Right atrium auricular region (tissue), 2 donors: ENCODE results near the gene NEK3. TPM values are rescaled to one million over a fixed set of nuclear protein-coding genes. Genes with fewer than 3 reads are reported as not detected.
"Not testable (repeated sequence)": the region's sequence is repeated elsewhere in the genome, so short reads cannot be mapped to it uniquely, and the experiment has no call there.

Source experiments
- DNase-seq: peaks from one replicate; pipeline ENCODE4 v3.0.0-alpha.2; 2019; ENCODE audit warnings: low spot score
- H3K27ac ChIP-seq, 2 donors: fragments of 200-600 bp; sonication (generic); 1 replicate in 1 of 2; 2 replicates in 1 of 2; pipeline ENCODE4 v1.5.1; 2016 to 2019
- H3K27me3 ChIP-seq, 2 donors: fragments of 200-600 bp; sonication (generic); one replicate each; pipeline versions ENCODE4 v1.5.1 to v1.6.0; 2017 to 2019
- H3K36me3 ChIP-seq: fragments of 200-600 bp; sonication (generic); one replicate; pipeline ENCODE4 v1.5.1; 2016
- H3K4me1 ChIP-seq, 2 donors: fragments of 200-600 bp; sonication (generic); one replicate each; pipeline versions ENCODE4 v1.5.1 to v1.6.0; 2017 to 2019
- H3K4me3 ChIP-seq, 2 donors: fragments of 200-600 bp; sonication (generic); 1 replicate in 1 of 2; 2 replicates in 1 of 2; pipeline ENCODE4 v1.5.1; 2017 to 2019; ENCODE audit warnings: mild to moderate bottlenecking in 1 of 2, moderate library complexity in 1 of 2
- H3K9me3 ChIP-seq, 2 donors: fragments of 200-600 bp; sonication (generic); one replicate each; pipeline ENCODE4 v1.5.1; 2019
- total RNA-seq, 2 donors: library from RNA; depleted of rRNA; stranded (reverse); fragments of >200 nt; gene quantifications; one replicate each; pipeline ENCODE4 v1.1.0, GENCODE V29; 2016
- TF ChIP-seq, protein P1 (sequence below), 2 donors: fragments of 200-600 bp; sonication (generic); IDR thresholded peaks; one replicate each; pipeline ENCODE4 v1.5.1; 2019; ENCODE audit warnings: antibody characterized with exemption in 2 of 2

The NEK3 gene
- total RNA-seq, 2 donors from 2014 or later, result 4.0 to 9.2 TPM

DNA sequence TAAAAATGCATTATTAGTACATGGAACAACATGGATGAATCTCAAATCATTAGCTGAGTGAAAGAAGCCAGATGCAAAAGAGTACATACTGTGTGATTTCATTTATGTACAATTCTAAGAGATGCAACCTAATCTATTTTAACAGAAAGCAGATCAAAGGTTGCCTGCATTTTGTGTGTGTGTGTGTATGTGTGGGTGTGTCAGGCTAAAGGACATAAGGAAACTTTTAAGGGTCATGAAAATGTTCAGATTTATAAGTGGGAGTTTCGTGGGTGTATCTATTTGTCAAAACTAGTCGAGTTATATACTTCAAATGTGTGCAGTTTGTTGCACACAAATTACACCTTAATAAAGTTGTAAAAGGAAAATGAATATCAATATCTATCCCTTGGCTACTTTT, 17.9 kb upstream of the NEK3 start:
- H3K36me3 ChIP-seq, result peaks cover 60% of the 10 kb centered on the region
- no peak overlapping the region for H3K4me3 ChIP-seq
- TF ChIP-seq, protein P1, sequence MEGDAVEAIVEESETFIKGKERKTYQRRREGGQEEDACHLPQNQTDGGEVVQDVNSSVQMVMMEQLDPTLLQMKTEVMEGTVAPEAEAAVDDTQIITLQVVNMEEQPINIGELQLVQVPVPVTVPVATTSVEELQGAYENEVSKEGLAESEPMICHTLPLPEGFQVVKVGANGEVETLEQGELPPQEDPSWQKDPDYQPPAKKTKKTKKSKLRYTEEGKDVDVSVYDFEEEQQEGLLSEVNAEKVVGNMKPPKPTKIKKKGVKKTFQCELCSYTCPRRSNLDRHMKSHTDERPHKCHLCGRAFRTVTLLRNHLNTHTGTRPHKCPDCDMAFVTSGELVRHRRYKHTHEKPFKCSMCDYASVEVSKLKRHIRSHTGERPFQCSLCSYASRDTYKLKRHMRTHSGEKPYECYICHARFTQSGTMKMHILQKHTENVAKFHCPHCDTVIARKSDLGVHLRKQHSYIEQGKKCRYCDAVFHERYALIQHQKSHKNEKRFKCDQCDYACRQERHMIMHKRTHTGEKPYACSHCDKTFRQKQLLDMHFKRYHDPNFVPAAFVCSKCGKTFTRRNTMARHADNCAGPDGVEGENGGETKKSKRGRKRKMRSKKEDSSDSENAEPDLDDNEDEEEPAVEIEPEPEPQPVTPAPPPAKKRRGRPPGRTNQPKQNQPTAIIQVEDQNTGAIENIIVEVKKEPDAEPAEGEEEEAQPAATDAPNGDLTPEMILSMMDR (IDR thresholded peaks at IDR 0.05), result no peak
- no peak for DNase-seq
- H3K27me3 ChIP-seq, result no peaks in the 10 kb centered on the region
- no peaks in the 10 kb centered on the region for H3K9me3 ChIP-seq
- H3K4me1 ChIP-seq, result peaks cover 0 to 8% of the 10 kb centered on the region in 2 donors
- H3K27ac ChIP-seq, result no peak overlapping the region

DNA sequence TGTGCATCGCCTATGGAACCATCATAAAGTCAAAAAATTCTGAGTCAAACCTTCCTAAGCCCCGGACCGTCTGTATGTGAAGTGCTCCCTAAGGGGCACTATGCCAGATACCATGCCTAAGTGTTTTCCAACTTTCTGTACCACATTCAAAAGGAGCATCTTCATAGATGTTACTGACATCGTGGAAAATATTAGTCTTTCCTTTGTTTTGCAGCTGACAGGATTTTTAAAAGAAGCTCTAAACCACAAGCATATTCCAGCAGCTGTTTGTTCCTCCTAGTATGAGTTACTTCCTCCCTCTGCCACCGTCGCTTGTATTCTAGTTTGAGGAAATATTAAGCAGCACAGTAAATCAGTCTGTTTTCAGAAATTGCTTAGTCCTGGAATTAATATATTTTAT, 14.6 kb upstream of the NEK3 start:
- not testable (repeated sequence) for DNase-seq, H3K4me3 ChIP-seq, H3K27ac ChIP-seq

DNA sequence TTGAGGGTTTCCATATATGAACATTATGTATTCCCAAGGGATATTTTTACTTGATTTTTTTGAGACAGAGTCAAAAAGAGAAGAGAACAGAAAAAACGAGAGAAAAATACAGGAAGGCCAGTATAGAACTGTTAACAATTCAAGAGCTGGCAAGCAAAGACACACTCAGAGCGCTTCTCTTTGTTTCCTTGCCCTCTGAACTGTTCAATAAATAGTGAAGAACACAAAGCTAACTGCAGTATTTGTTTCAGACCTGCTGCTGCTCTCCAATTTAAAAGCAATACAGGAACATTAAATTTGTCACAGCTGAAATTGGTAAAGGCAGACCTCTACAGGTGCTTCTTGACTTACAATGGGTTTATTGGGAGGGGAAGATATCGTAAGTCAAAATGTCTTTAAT, 14.0 kb upstream of the NEK3 start:
- H3K27me3 ChIP-seq, result no peaks in the 10 kb centered on the region
- H3K4me1 ChIP-seq, result no peaks in the 10 kb centered on the region
- H3K4me3 ChIP-seq, result no peak overlapping the region
- TF ChIP-seq, protein P1 (IDR thresholded peaks at IDR 0.05), result no peak
- H3K27ac ChIP-seq, result no peak overlapping the region
- DNase-seq, result no peak
- H3K9me3 ChIP-seq, result no peaks in the 10 kb centered on the region
- H3K36me3 ChIP-seq, result peaks cover 62% of the 10 kb centered on the region

More for the DNA sequence above, 14.6 kb upstream of the NEK3 start:
- H3K36me3 ChIP-seq, result peaks cover 56% of the 10 kb centered on the region
- not testable (repeated sequence) for H3K27me3 ChIP-seq, H3K4me1 ChIP-seq, H3K9me3 ChIP-seq

DNA sequence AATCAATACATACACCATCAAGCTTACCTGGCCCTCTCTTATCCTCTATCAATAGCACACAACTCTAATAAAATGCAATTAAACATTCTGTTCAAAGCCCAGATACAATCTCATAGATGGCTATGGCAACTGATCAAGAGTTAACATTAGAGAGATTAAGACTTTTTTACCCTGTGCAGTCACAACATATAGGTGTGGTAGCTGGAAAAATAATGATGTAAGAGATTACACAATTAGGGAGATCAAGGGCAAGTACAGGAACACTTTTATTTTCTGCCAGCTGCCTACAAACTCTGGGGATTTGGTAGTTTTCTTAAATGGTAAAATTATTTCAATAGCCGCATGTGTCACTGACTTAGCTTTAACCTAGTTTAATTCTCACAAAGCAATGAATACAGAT, 12.3 kb upstream of the NEK3 start:
- not testable (repeated sequence) for H3K27me3 ChIP-seq, DNase-seq, H3K4me1 ChIP-seq, H3K27ac ChIP-seq, H3K4me3 ChIP-seq, H3K9me3 ChIP-seq
- H3K36me3 ChIP-seq, result peaks cover 67% of the 10 kb centered on the region

DNA sequence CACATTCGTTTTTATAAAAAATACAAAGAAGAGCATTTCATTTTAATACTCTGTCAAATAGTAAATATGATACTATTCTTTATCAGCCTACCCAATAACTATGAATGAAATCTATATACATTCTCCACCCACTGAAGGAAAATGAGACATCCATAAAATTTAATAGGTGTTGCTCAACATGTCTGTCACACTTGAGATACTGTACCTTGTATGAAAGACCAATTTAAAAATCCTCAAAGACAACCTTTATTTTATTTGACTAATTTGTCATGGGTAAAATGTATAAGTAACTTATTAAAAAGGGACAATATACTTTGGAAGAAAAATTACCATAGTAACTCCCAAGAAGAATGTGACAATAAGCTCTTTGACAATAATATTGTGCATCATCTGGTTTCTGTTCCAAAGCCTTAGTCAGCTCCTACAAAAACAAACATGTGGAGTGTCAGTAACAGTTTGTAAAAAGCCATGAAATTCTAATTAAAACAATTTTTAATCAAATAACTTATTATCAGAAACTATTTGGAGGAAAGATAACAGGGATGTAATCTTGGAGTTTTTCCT, 11.5 kb upstream of the NEK3 start:
- not testable (repeated sequence) for H3K4me1 ChIP-seq, H3K27me3 ChIP-seq, H3K27ac ChIP-seq, DNase-seq, H3K9me3 ChIP-seq, H3K4me3 ChIP-seq
- peaks cover 72% of the 10 kb centered on the region for H3K36me3 ChIP-seq

DNA sequence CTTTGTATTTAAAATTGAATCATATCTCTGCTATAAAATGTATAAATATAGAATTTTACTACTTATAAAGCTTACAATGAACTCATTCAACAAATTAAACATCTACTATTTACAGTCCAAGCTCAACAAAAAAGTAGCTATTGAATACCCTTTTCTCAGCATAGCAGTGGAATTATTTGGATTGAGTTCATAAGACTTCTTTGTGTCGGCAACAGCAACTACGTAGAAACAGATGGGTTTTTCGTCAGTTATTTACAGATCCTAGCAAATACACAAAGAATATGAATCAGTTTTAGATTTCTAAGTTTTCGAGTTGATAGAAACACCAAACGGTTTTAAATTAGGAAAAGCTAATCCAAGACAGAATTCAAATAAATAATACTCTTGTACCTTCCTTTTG, 10.4 kb upstream of the NEK3 start:
- Histone ChIP-seq H3K27ac (no peak overlapping the region), H3K27me3 (no peaks in the 10 kb centered on the region), H3K36me3 (peaks cover 65% of the 10 kb centered on the region), H3K9me3 (no peaks in the 10 kb centered on the region), H3K4me3 (no peak overlapping the region), H3K4me1 (no peaks in the 10 kb centered on the region)
- no peak for DNase-seq
- TF ChIP-seq, protein P1 (IDR thresholded peaks at IDR 0.05), result no peak

DNA sequence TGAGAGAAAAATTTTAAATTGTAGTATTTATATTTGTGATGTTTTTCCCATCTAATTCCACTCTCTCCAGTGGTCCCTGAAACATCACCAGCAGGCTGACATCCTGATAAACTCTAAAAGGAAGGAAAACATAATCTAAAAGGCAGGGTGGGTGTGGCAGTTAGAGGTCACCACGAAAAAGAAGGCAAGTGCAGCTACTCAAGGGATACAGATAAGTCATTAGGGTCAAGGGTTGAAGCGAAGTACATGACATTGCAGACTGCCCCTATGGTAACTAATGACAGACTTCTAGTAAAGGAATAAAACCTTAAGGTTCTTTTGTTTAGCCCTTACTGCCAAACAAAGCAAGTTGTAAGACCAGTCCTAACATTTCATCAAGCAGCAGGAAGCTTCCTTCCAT, 6.0 kb upstream of the NEK3 start:
- H3K4me1 ChIP-seq, result peaks cover 0 to 17% of the 10 kb centered on the region in 2 donors
- no peak for DNase-seq
- peaks cover 42% of the 10 kb centered on the region for H3K36me3 ChIP-seq

More for the DNA sequence above, 6.0 kb upstream of the NEK3 start:
- Histone ChIP-seq H3K27me3 (no peaks in the 10 kb centered on the region), H3K4me3 (no peak overlapping the region), H3K9me3 (no peaks in the 10 kb centered on the region), H3K27ac (no peak overlapping the region)
- TF ChIP-seq, protein P1 (IDR thresholded peaks at IDR 0.05), result no peak
